ENCODE data around the gene SEPTIN2. TPM values are rescaled to one million over a fixed set of nuclear protein-coding genes. Genes with fewer than 3 reads are reported as not detected.
A peak's percentile ranks its signal among the peaks of the same experiment; 100 is the strongest.

Gene SEPTIN2
- total and polyA plus RNA-seq, 2 experiments from 2014 or later = 227 to 393 TPM

DNA sequence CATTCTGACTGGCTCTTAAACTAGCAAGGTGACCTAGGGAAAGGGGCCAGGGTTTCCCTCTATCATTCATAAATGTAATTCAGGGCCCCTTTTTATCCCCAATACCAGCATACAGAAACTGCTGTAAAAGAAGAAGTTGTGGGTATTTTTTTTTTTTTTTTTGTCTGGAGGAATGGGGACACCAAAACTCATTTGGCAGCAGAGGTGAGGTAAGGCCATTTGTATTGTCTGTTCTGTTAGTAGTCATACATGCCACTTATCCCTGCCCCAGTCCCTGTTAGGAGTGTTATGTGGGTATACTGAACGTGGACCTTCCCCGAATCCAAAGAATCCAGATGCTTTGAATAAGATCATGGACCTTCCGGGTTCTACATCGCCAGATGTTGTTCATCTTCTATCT, 1.7 kb downstream of the SEPTIN2 start:
- Histone ChIP-seq H3K4me1 (ENCODE audit: insufficient read depth) (peaks cover 54% of the 10 kb centered on the region), H3K9me2 (ENCODE audit: insufficient read depth) (no peaks in the 10 kb centered on the region), H3K79me2 (replicated peaks; ENCODE audit: insufficient read depth) (peaks cover 90% of the 10 kb centered on the region), H2AFZ (no peak overlapping the region), H4K20me1 (replicated peaks; ENCODE audit: insufficient read depth) (peaks cover 49% of the 10 kb centered on the region), H3K27ac (ENCODE audit: low read depth) (no peak overlapping the region), H3K4me2 (peak overlapping the region; percentile 84), H3K4me3 (peak overlapping the region; percentile 84), H3K36me3 (ENCODE audit: insufficient read depth) (no peaks in the 10 kb centered on the region), H3K27me3 (ENCODE audit: insufficient read depth) (no peaks in the 10 kb centered on the region), H3F3A (replicated peaks; ENCODE audit: low read depth) (no peaks in the 10 kb centered on the region)
- TF ChIP-seq, protein P1, sequence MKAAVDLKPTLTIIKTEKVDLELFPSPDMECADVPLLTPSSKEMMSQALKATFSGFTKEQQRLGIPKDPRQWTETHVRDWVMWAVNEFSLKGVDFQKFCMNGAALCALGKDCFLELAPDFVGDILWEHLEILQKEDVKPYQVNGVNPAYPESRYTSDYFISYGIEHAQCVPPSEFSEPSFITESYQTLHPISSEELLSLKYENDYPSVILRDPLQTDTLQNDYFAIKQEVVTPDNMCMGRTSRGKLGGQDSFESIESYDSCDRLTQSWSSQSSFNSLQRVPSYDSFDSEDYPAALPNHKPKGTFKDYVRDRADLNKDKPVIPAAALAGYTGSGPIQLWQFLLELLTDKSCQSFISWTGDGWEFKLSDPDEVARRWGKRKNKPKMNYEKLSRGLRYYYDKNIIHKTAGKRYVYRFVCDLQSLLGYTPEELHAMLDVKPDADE (IDR thresholded peaks at IDR 0.05) = no peak
- TF ChIP-seq JUNB (IDR thresholded peaks at IDR 0.05; ENCODE audit: unreplicated experiment) (no peak), EZH2 (IDR thresholded peaks at IDR 0.05; ENCODE audit: low read depth, unreplicated experiment) (no peak), ZNF114 (CRISPR knock-in tag; IDR thresholded peaks at IDR 0.05) (no peak), EZH2phosphoT487 (IDR thresholded peaks at IDR 0.05; ENCODE audit: unreplicated experiment) (no peak), NANOG (IDR thresholded peaks at IDR 0.05; ENCODE audit: borderline replicate concordance) (no peak), POLR2AphosphoS5 (IDR thresholded peaks at IDR 0.05; ENCODE audit: low read depth) (no peak), ZNF331 (CRISPR knock-in tag; IDR thresholded peaks at IDR 0.05; ENCODE audit: low read depth) (no peak), STAT1 (IDR thresholded peaks at IDR 0.05; ENCODE audit: unreplicated experiment) (no peak), CREB1 (CRISPR knock-in tag; IDR thresholded peaks at IDR 0.05; ENCODE audit: low read depth) (no peak)
- TF ChIP-seq, protein P2, sequence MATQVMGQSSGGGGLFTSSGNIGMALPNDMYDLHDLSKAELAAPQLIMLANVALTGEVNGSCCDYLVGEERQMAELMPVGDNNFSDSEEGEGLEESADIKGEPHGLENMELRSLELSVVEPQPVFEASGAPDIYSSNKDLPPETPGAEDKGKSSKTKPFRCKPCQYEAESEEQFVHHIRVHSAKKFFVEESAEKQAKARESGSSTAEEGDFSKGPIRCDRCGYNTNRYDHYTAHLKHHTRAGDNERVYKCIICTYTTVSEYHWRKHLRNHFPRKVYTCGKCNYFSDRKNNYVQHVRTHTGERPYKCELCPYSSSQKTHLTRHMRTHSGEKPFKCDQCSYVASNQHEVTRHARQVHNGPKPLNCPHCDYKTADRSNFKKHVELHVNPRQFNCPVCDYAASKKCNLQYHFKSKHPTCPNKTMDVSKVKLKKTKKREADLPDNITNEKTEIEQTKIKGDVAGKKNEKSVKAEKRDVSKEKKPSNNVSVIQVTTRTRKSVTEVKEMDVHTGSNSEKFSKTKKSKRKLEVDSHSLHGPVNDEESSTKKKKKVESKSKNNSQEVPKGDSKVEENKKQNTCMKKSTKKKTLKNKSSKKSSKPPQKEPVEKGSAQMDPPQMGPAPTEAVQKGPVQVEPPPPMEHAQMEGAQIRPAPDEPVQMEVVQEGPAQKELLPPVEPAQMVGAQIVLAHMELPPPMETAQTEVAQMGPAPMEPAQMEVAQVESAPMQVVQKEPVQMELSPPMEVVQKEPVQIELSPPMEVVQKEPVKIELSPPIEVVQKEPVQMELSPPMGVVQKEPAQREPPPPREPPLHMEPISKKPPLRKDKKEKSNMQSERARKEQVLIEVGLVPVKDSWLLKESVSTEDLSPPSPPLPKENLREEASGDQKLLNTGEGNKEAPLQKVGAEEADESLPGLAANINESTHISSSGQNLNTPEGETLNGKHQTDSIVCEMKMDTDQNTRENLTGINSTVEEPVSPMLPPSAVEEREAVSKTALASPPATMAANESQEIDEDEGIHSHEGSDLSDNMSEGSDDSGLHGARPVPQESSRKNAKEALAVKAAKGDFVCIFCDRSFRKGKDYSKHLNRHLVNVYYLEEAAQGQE (IDR thresholded peaks at IDR 0.05; ENCODE audit: unreplicated experiment) = no peak
- TF ChIP-seq, protein P3, sequence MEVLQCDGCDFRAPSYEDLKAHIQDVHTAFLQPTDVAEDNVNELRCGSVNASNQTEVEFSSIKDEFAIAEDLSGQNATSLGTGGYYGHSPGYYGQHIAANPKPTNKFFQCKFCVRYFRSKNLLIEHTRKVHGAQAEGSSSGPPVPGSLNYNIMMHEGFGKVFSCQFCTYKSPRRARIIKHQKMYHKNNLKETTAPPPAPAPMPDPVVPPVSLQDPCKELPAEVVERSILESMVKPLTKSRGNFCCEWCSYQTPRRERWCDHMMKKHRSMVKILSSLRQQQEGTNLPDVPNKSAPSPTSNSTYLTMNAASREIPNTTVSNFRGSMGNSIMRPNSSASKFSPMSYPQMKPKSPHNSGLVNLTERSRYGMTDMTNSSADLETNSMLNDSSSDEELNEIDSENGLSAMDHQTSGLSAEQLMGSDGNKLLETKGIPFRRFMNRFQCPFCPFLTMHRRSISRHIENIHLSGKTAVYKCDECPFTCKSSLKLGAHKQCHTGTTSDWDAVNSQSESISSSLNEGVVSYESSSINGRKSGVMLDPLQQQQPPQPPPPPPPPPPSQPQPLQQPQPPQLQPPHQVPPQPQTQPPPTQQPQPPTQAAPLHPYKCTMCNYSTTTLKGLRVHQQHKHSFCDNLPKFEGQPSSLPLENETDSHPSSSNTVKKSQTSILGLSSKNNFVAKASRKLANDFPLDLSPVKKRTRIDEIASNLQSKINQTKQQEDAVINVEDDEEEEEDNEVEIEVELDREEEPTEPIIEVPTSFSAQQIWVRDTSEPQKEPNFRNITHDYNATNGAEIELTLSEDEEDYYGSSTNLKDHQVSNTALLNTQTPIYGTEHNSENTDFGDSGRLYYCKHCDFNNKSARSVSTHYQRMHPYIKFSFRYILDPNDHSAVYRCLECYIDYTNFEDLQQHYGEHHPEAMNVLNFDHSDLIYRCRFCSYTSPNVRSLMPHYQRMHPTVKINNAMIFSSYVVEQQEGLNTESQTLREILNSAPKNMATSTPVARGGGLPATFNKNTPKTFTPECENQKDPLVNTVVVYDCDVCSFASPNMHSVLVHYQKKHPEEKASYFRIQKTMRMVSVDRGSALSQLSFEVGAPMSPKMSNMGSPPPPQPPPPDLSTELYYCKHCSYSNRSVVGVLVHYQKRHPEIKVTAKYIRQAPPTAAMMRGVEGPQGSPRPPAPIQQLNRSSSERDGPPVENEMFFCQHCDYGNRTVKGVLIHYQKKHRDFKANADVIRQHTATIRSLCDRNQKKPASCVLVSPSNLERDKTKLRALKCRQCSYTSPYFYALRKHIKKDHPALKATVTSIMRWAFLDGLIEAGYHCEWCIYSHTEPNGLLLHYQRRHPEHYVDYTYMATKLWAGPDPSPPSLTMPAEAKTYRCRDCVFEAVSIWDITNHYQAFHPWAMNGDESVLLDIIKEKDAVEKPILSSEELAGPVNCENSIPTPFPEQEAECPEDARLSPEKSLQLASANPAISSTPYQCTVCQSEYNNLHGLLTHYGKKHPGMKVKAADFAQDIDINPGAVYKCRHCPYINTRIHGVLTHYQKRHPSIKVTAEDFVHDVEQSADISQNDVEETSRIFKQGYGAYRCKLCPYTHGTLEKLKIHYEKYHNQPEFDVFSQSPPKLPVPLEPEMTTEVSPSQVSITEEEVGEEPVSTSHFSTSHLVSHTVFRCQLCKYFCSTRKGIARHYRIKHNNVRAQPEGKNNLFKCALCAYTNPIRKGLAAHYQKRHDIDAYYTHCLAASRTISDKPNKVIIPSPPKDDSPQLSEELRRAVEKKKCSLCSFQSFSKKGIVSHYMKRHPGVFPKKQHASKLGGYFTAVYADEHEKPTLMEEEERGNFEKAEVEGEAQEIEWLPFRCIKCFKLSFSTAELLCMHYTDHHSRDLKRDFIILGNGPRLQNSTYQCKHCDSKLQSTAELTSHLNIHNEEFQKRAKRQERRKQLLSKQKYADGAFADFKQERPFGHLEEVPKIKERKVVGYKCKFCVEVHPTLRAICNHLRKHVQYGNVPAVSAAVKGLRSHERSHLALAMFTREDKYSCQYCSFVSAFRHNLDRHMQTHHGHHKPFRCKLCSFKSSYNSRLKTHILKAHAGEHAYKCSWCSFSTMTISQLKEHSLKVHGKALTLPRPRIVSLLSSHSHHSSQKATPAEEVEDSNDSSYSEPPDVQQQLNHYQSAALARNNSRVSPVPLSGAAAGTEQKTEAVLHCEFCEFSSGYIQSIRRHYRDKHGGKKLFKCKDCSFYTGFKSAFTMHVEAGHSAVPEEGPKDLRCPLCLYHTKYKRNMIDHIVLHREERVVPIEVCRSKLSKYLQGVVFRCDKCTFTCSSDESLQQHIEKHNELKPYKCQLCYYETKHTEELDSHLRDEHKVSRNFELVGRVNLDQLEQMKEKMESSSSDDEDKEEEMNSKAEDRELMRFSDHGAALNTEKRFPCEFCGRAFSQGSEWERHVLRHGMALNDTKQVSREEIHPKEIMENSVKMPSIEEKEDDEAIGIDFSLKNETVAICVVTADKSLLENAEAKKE (CRISPR knock-in tag; IDR thresholded peaks at IDR 0.05) = no peak
- TF ChIP-seq, protein P4, sequence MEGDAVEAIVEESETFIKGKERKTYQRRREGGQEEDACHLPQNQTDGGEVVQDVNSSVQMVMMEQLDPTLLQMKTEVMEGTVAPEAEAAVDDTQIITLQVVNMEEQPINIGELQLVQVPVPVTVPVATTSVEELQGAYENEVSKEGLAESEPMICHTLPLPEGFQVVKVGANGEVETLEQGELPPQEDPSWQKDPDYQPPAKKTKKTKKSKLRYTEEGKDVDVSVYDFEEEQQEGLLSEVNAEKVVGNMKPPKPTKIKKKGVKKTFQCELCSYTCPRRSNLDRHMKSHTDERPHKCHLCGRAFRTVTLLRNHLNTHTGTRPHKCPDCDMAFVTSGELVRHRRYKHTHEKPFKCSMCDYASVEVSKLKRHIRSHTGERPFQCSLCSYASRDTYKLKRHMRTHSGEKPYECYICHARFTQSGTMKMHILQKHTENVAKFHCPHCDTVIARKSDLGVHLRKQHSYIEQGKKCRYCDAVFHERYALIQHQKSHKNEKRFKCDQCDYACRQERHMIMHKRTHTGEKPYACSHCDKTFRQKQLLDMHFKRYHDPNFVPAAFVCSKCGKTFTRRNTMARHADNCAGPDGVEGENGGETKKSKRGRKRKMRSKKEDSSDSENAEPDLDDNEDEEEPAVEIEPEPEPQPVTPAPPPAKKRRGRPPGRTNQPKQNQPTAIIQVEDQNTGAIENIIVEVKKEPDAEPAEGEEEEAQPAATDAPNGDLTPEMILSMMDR (conservative IDR thresholded peaks at IDR 0.05; ENCODE audit: low read depth in 2 of 2) = no peak
- H3K36me3 Mint-ChIP-seq (ENCODE audit: low read depth) = peaks cover 24% of the 10 kb centered on the region
- H3K4me1 Mint-ChIP-seq = peaks cover 50% of the 10 kb centered on the region
- ATAC-seq (no peak), DNase-seq (ENCODE audit: low spot score) (no peak)
- H3K27me3 Mint-ChIP-seq (ENCODE audit: insufficient read depth, low read depth, poor library complexity) = peaks cover 5% of the 10 kb centered on the region
- no peak overlapping the region; the same call in 1 of the 2 replicates for H3K27ac Mint-ChIP-seq
- H3K4me3 Mint-ChIP-seq = peak overlapping the region; percentile 99
- no peaks in the 10 kb centered on the region for H3K9me3 Mint-ChIP-seq

Data from GM23338 (cell line).